HG02938 (cell line): ENCODE results near the gene ERAL1.
"Not testable (repeated sequence)": the region's sequence is repeated elsewhere in the genome, so short reads cannot be mapped to it uniquely, and the experiment has no call there.

Source experiments
- ATAC-seq: cut with Tn5 transposase; IDR thresholded peaks from one replicate; pipeline ENCODE4 v1.9.1; 2021; ENCODE audit warnings: mild to moderate bottlenecking, moderate library complexity; ENCODE audit not compliant: unreplicated experiment

The ERAL1 gene

DNA sequence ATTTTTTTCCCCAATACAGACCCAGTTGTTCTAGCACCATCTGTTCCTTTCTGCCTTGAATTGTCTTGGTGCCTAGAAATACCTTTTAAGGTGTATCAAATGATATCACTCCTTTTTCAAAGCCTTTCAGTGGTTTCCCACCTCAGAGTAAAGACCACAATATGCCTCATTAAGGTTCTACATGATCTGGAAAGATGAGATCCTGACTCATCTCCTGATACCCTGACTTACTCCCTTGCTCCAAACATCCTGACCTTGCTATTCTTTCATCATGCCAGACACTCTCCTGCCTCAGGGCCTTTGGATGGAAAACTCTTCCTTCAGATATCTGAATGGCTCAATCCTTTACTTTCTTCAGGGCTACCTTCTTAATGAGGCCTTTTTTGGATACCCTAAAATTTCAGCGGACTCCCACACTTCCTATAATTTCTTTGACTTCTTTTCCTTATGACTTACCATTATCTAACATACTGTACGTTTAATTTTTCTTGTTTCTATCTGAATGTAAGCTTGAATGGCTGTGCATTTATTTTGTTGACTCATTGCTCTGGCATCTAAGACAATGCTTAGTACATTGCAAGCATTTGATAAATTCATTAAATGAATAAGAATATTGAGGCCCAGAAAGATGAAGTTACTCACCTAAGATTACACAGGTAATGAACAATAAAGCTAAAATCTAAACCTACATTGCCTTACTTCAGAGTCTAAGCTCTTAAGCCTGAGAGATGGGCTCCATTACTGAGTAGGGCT is 23.5 kb downstream of the ERAL1 start:
- ATAC-seq = no peak

DNA sequence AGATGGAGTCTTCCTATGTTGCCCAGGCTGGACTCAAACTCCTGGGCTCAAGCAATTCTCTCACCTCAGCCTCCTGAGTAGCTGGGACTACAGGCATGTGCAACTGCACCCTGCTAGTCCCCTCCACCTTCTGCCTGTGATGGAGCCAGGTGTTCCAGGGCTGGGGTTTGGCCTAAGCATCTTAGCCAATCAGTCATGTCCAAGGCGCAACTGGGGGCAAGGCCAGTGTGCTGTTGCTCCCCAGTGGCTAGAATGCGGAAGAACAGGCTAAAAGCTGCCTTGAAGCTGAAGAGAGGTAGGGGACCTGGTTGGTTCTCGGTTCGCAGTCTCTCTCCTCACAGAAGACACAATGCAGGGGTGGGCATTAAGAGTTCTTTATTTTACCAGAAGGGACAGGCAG is 24.2 kb downstream of the ERAL1 start:
- ATAC-seq = no peak

DNA sequence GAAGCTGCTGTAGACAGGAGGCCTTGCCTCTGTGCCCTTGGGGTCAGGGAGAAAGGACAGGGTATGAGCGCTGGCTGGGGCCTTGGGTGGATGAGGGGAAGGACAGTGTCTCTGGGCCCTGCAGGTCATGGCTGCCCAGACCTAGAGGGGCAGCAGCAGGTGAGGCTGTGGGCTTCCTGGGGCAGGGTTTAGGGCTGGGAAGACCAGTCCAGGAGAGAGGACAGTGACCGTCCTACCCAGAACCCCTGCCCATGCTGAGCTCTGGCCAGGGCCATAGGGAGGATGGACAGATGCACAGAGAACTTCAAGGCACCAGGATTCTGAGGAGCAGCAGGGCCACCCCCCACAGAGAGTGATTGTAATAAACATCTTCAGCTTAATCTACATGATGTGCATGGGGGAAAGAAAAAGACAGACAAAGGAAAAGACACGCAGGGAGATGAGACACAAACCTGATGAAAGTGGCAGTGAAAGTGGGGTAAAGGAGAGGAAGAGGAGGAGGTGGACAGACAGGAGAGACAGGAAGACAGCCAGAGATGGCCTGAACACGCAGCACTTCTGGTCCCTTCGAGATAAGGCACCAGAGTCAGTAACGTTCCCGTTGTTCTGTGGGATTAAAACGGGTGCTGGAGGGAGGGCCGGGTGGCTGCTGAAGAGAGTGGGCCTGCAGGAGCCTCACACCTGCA is 25.2 kb downstream of the ERAL1 start:
- ATAC-seq = no peak

DNA sequence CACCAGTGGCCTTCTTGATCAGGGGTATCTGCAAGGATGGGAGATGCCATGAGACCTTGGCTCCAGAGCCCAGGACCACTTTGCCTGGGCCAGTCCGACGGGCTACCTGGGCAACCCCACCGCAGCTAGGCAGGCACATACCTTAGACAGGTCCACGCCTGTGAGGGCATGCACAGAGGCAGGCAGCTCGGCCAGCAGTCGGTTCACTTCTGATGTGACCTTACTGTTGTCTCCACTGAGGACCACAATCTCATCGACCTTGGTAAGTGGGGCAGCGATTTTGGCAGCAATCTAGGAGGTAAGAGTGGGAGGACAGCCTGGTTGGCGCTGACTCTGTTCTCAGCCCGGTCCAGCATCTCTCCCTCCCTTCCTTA is 25.7 kb downstream of the ERAL1 start:
- ATAC-seq = no peak

DNA sequence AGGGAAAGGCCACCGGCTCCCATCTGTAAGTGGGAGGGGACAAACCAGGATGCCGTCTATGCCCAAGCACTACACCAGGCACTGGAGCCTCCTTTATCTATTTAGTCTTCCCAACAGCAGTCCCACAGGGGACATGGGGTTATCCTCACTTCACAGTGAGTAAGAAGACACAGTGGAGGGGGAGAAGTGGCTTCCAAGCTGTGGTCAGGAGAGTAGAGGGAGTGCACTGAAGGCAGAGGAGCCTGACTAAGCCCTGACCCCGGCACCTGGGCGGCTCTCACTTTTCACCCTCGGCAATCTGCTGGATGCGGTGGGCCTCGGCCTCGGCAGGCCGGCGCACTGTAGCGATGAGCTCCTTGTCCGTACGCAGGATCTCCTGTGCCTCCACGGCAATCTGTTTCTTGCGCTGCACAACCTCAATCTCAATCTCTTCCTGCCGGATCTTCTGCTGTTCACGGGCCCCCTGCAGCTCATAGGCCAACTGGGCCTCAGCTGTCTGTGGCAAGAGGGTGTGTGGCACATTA is 26.8 kb downstream of the ERAL1 start:
- no peak for ATAC-seq

DNA sequence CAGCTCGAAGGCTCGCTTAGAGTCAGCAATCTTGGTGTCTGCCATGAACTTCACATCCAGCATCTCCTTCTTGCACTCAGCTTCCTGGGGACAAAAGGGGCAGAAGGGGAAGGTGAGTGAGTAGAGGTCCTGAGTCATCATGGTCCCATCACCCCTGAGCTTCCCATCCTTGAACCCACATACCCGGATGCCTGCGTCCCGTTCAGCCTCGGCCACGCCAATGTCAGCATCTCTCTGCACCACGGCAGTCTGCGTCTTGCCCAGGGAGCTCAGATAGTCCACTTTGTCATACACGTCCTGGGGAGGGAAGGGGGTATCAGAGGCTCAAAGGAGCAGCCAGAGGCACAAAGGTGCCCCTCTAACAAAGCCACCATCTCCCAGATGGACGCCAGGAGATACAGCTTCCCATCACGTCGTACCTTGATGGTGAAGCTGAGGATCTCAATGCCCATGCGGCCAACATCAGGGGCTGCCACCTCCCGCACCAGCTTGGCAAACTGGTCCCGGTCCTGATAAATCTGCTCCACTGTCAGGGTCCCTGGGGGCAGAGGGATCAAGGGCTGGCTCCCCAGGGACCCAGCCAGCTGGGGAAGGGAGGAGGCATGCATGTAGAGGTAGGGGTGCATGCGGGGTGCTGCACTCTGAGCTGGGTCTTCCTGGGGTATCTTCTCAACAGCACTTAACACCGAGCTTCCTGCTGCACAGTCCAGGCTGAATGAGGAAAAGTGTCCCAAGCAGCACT is 27.5 kb downstream of the ERAL1 start:
- ATAC-seq = no peak

DNA sequence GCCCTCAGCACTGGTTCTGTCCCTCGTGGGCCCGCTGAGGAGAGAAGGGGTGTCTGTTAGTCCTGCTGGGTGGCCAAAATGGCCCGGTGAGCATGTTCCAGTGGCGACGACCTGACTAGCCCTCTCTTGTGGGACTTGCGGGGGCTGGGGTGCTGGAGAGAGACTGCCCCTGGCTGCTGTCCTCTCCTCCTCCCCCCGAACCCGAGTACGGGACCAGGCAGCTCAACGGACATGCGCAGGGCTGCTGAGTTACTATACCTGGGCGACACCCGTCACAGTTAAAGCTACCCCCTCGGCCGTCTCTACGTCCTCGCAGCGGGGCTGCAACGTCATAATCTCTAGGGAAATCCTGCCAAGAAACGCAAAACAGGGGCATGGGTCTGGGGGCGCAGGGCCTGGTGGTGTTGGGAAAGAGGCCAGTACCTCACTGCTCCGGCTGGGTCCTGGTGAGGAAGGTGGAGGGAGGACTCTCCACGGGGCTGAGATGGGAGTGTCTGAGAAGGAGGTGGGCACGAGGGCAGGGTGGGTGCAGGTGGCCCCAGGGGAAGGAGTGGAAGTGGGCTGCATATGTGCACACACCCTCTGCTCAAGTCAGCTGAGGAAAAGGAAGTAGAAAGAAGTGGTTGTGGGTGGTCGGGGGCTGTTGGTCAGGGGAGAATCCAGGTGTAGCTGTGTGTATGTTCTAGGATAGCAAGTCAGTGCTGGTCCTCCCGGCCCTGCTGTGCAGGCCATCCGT is 29.3 kb downstream of the ERAL1 start:
- no peak for ATAC-seq

DNA sequence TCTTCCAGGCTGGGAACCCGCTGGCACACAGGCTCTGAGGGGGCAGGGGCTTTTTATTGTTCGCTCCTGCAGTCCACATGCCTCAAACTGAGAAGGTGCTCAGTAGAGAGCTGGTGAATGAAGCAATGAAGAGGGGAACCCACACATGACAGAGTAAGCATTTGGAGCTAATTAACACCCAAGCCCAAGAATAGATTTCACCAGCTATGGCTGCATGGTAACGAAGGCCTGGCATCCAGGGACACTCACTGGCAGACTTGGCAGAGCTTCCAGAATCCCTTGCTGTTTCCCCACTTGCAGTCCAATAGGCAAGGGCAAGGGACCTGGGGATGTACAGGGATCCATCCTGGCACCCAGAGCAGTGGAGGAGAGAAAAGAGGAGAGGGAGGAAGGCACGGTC is 30.5 kb downstream of the ERAL1 start:
- ATAC-seq = no peak

DNA sequence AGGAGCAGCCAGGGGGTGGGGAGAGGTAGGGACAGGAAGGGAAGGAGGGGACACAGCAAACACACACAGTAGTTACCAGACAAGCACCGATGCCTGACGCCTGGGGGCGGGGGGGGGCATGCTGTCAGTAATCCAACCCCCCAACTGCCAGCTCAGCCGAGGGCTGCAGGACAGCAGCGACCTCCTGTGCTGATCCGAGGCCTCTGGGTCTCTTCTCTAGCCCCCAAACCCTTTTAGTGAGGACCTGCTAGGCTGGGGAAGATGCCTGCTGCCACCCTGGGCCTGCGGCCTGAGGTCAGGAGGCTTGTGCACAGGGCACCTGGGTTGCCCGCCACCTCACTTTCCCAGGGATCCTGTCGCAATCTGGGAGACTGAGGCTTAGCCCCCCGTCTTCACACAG is 31.1 kb downstream of the ERAL1 start:
- no peak for ATAC-seq

DNA sequence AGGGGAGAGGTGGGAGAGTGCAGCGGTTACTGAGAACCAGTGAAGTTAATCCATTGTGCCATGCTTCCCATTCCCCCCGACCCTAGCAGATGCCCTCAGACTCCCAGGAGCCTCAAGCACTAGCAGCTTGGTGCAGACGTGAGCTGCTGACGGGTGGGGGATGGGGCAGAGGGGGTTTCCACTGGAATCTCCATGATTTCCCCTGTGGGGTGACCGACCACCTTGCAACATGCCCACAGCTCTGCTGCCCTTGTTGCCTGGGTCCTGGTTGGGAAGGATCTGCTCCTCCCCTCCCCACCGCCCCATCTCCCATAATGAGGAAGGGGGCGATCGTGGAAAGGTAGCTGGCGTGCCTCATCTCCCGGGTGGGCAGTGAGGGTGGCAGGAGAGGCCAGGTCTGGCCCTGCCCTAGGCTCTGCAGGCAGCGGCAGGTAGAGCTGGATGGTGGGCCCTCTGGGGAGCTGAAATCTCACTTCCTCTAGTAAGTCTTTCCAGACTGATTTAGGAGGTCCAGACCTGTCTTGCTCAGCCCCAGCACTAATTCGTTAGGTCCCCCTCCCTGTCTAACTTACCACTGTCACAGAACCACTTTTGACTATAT is 33.2 kb downstream of the ERAL1 start:
- no peak for ATAC-seq

DNA sequence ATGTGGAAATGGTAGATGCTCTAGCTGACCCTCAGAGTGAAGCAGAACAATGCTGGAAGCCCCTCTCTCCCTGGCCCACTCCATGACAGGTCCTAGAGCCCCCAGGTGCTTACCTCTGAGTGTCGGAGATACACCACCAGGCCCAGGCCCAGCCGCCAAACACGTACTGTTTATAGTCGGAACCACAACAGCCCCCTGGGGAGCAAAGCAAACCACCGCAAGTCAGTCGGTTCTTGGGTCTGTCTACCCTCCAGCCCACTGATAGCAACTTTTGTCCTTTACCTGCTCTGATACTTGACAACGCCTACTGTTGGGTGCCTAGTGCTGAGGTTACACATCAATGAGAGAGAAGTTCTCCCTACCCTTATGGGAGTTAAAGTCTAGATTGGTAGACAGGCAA is 34.0 kb downstream of the ERAL1 start:
- no peak for ATAC-seq

DNA sequence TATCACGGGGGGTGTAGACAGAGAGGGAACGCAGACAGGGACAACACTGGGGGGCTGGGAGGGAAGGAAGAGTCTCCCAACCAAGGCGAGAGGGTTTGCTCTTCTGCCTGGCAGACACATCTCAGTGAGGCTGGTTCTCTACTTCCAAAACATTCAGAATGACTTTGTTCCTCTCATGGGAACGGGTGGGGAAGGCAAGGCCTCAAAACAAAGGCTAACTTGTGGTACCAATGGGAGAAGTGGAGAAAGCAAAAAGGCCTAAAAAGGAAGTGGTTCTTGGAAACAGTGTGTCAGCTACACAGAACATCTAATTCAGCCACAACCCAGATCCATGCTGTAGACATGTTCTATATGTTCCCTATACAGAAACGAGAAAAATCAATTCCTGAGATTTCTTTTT is 35.2 kb downstream of the ERAL1 start:
- no peak for ATAC-seq

DNA sequence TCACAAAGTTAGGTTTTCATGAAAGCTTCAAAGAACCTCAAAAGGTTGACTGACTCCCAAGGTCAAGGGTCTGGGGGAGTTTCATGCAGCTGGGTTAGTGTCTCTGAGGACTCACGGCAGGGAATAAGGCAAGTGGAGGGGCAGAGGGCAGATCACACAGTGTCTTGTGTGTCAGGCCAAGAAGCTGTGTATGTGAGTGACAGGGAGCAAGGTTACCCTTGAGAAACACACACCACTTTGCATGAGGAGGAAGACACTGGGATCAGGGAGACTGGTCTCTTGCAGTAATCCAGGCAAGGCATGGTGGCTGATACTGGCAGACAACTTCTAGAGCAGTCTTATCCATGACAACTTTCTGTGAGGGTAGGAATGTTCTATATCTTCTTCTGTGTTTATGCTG is 36.4 kb downstream of the ERAL1 start:
- no peak for ATAC-seq

DNA sequence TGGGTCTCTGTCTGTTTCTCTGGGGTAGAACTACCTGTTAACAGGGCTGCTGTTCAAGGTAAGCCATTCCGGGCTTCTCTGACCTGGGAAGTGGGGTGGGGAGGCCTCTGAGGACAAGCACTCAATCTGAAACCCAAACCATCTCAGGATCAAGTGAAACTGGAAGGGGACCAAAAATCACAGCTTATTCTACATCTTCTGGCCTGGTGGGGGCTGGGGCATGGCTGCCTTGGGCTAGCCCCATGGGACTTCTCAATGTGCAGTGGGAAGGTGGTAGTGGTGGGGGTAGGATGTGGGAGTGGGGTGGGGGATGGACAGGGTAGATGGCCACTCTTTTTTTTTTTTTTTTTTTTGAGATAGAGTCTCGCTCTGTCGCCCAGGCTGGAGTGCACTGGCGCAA is 37.2 kb downstream of the ERAL1 start:
- ATAC-seq = no peak

DNA sequence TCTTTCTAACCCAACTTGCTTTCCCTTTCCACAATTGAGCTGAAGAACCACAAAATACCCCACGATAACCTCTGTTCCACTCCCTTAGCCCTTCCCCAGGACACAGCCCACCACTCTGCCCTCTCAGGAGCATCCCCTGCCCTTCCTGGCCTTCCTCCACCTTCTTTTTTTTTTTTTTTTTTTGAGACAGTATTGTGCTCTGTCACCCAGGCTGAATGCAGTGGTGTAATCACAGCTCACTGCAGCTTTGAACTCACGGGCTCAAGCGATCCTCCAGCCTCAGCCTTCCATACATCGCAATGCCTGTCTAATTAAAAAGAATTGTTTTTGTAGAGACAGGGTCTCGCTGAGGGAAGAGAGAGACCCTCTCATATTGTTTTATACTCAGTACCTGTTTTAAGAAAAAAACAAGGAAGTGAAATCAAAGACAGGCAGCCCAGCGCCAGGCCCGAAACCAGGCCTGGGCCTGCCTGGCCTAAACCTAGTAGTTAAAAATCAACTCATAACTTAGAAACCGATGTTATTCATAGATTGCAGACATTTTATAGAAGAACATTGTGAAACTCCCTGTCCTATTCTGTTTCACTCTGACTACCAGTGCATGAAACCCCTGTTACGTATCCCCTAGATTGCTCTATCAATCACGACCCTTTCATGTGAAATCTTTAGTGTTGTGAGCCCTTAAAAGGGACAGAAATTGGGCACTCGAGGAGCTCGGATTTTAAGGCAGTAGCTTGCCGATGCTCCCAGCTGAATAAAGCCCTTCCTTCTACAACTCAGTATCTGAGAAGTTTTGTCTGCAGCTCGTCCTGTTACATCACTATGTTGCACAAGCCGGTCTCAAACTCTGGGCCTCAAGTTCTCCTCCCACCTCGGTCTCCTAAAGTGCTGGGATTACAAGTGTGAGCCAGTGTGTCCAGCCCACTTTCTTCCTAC is 38.7 kb downstream of the ERAL1 start:
- not testable (repeated sequence) for ATAC-seq

DNA sequence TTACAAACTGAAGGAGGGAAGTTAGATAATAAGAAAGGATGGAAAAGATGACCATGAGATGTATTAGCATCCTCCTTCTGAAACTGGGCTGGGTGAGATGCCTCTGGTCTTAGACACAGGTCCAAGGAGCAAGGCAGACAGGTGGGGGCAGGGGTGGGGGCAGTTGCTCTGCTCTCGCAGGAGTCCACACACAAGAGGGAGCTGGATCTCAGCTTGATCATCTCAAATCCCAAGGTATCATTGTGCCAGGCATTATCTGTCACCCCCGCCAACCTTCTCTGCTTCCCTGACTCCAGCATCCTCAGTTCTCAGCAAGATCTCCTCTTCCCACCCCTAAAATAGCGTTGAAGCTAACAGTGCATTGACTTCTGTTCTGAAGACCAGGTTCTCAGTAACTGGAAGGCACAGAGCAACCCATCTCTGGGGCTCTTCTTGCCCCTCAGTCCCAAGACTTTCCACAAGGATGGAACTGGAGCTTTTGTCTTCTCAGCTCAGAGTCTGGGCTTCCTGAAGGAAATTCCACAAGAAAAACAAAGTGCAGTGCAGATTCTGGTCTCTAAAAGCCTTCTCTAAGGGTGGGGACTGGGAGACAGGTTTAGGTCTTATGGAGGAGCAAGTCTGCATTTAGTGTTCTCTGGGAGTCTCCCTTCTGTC is 41.1 kb downstream of the ERAL1 start:
- no peak for ATAC-seq

DNA sequence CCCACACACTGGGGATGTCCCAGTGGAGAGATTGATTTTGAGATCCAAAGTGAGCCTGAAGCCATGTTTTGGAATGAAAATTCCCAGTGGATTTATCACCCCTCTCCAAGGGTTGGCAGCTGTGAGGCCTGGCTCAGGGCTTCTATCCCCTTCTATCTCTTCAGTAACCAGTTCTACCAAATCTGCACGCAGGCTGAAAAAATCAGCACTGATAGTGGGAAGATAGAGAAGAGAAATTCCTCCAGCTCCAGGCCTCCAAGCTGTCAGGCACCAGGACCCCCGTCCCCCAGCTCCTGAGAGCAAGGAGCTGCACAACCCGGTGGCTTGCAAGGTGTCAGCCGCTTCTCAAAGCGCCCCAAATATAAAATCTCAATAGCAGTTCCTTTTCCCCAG is 41.7 kb downstream of the ERAL1 start:
- no peak for ATAC-seq

DNA sequence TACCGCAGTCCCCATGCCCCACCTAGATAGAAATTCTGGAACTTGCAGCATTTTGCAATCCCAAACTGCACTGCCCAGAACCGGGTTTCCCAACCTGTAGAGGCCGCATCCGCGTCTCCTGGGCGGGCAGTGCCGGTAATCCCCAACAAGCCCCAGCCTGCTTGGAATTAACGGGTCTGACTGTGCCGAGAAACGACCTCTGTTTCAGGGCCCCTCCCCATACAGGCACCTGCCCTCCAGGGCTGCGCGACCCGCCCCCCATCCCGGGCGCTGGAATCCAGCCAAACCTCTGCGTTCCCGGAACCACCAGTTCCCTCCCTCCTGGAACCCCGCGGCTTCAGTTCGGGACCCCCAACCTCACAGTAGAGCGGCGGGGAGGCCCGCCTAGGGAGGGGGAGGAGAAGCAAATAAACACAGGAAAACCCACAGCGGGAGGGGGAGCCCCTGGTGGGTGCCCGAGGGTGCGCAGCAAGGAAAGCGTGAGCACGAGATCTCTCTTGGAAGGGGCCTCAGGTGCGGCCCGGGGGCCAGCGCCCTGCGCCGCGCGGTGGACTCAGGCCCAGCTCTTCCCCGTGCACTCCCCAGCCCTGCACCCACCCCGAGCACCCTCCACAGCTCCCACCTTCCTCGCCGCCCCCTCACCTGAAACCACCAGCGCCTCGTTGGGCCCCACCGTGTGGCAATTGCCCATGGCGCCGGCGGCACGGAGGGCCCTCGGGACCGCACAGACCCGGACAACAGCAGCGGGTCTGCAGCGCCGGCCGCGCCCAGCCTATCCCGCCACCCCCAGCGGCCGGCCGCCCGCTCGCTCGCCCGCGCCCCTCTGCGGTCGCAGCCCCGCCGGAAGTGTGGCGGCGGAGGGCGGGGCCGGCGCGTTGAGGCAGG is 42.3 kb downstream of the ERAL1 start, which contains the start of gene FLOT2:
FLOT2 (minus strand) TSS at position 850 of the 885 bp plus-strand sequence; CDS start at position 691, 159 bp downstream.
- ATAC-seq = no peak
